ELR (cell line): ENCODE data around the gene EEF2KMT.
"Not testable (repeated sequence)": the region's sequence is repeated elsewhere in the genome, so short reads cannot be mapped to it uniquely, and the experiment has no call there.

Source experiments
- DNase-seq: peaks from one replicate; pipeline ENCODE4 v3.0.0-alpha.2; 2015; ENCODE audit warnings: low read depth

The EEF2KMT gene

GRCh38 chr16:5070431-5071186 lies 27.0 kb downstream of the EEF2KMT start:
- no peak for DNase-seq

GRCh38 chr16:5069854-5070253 lies 27.7 kb downstream of the EEF2KMT start:
- no peak for DNase-seq

GRCh38 chr16:5069048-5069447 lies 28.5 kb downstream of the EEF2KMT start:
- no peak for DNase-seq

- no peak for DNase-seq
These were observed 31.1 kb downstream of the EEF2KMT start for GRCh38 chr16:5066511-5066910.

- no peak for DNase-seq
These were observed 31.8 kb downstream of the EEF2KMT start, which contains the start of gene C16orf89 for GRCh38 chr16:5065813-5066212. C16orf89 (minus strand) TSS chr16:5065956; CDS start chr16:5065908, 48 bp downstream.

- no peak for DNase-seq
These were observed 32.3 kb downstream of the EEF2KMT start for GRCh38 chr16:5065326-5065725.

- no peak for DNase-seq
These were observed 32.7 kb downstream of the EEF2KMT start for GRCh38 chr16:5064915-5065314.

- no peak for DNase-seq
These were observed 34.5 kb downstream of the EEF2KMT start for GRCh38 chr16:5062790-5063765.

- DNase-seq = no peak
These were observed 35.5 kb downstream of the EEF2KMT start for GRCh38 chr16:5062051-5062450.

- DNase-seq = no peak
These were observed 37.4 kb downstream of the EEF2KMT start for GRCh38 chr16:5060073-5060641.

- no peak for DNase-seq
These were observed 38.1 kb downstream of the EEF2KMT start for GRCh38 chr16:5059386-5060072.

- peak; percentile 50 for DNase-seq
These were observed 39.1 kb downstream of the EEF2KMT start for GRCh38 chr16:5058476-5058875.

GRCh38 chr16:5056352-5056751 lies 41.2 kb downstream of the EEF2KMT start:
- DNase-seq = peak; percentile 47

GRCh38 chr16:5054876-5055865 lies 42.4 kb downstream of the EEF2KMT start:
- no peak for DNase-seq

GRCh38 chr16:5046914-5047313 lies 50.7 kb downstream of the EEF2KMT start:
- no peak for DNase-seq

GRCh38 chr16:5045499-5046115 lies 52.0 kb downstream of the EEF2KMT start:
- DNase-seq = no peak

GRCh38 chr16:5044581-5044980 lies 53.0 kb downstream of the EEF2KMT start:
- DNase-seq = not testable (repeated sequence)

GRCh38 chr16:5044011-5044540 lies 53.5 kb downstream of the EEF2KMT start:
- no peak for DNase-seq

- peak; percentile 77 for DNase-seq
These were observed 54.9 kb downstream of the EEF2KMT start for GRCh38 chr16:5042574-5043171.
